HS-5 (cell line): ENCODE data around the gene TBCD.

ENCODE experiments used
- DNase-seq: peaks from one replicate; pipeline ENCODE4 v3.0.0-alpha.2; 2012; ENCODE audit warnings: low read depth

TBCD gene

GRCh38 chr17:82871776-82872561 lies 120.1 kb downstream of the TBCD start:
- DNase-seq = no peak

GRCh38 chr17:82872591-82873520 lies 121.0 kb downstream of the TBCD start:
- DNase-seq = no peak

- no peak for DNase-seq
These were observed 121.7 kb downstream of the TBCD start for GRCh38 chr17:82873521-82873920.

GRCh38 chr17:82874011-82874835 lies 122.4 kb downstream of the TBCD start:
- no peak for DNase-seq

- DNase-seq = no peak
These were observed 123.6 kb downstream of the TBCD start for GRCh38 chr17:82875407-82875856.

- DNase-seq = no peak
These were observed 124.3 kb downstream of the TBCD start for GRCh38 chr17:82876149-82876548.

GRCh38 chr17:82876602-82877379 lies 124.9 kb downstream of the TBCD start:
- DNase-seq = no peak

GRCh38 chr17:82878527-82878926 lies 126.7 kb downstream of the TBCD start:
- DNase-seq = no peak

GRCh38 chr17:82879241-82879640 lies 127.4 kb downstream of the TBCD start:
- DNase-seq = no peak

- DNase-seq = no peak
These were observed 128.9 kb downstream of the TBCD start for GRCh38 chr17:82880620-82881323.

- no peak for DNase-seq
These were observed 129.5 kb downstream of the TBCD start for GRCh38 chr17:82881324-82881823.

GRCh38 chr17:82881900-82882714 lies 130.2 kb downstream of the TBCD start:
- no peak for DNase-seq

GRCh38 chr17:82882715-82883418 lies 131.0 kb downstream of the TBCD start:
- DNase-seq = no peak

GRCh38 chr17:82883419-82884031 lies 131.7 kb downstream of the TBCD start:
- no peak for DNase-seq

- no peak for DNase-seq
These were observed 132.6 kb downstream of the TBCD start for GRCh38 chr17:82884341-82884969.

GRCh38 chr17:82884970-82885353 lies 133.1 kb downstream of the TBCD start:
- no peak for DNase-seq

- DNase-seq = no peak
These were observed 135.6 kb downstream of the TBCD start for GRCh38 chr17:82887255-82888164.
